Activated CD8-positive, alpha-beta memory T cell treated with anti-CD3 and anti-CD28 coated beads, Interleukin-2, amount 50 U/mL, for 1 hour (primary cell): Measurements from ENCODE around the gene PRG2.
A peak's percentile ranks its signal among the peaks of the same experiment; 100 is the strongest.

Experiments used
- DNase-seq: peaks from one replicate; pipeline ENCODE4 v3.0.0-alpha.2; 2020; ENCODE audit errors: extremely low read depth

PRG2 gene, protein sequence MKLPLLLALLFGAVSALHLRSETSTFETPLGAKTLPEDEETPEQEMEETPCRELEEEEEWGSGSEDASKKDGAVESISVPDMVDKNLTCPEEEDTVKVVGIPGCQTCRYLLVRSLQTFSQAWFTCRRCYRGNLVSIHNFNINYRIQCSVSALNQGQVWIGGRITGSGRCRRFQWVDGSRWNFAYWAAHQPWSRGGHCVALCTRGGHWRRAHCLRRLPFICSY

DNA sequence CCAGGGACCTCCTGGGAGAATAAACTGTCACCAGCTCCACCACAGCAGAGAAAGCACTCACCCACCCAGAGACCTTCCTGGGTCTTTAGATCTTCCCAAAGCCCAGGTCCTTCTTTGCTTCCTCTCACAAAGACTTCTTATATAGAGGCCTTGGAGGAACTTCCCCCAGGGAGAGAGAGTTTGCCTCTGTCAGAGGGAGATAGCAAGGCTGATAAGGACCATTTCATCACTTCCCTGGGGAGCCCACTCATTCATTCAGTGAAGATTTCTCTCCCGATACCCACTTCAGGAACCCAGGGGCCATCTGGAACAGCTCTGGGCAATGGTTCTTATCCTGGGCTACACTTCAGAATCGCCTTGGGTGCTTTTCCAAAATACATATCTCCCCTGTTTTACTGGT lies at the start of gene PRG2:
Gene PRG2, minus strand, starts transcription at position 116 of the 400 bp plus-strand sequence. CDS start 706 bp downstream, outside the sequence.
- no peak for DNase-seq

DNA sequence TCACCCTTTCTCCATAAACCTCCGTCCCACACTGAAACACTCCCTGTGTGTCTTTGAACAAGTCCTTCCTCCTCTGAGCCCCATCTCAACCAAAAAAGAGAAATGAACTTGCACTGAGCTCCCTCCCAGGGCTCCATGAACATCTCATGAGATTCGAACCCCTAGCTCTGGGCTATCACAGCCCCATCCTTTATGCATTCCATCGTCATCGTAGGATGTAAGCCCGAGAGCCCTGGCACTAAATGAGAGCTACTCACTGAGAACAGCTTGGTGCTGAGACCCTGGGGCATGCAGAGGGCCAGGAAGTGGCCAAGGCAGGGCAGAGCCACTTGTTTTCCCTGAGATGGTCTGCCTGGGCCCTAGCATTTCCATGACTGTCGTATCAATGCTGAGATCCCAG lies 49.3 kb upstream of the PRG2 start:
- DNase-seq, result no peak

DNA sequence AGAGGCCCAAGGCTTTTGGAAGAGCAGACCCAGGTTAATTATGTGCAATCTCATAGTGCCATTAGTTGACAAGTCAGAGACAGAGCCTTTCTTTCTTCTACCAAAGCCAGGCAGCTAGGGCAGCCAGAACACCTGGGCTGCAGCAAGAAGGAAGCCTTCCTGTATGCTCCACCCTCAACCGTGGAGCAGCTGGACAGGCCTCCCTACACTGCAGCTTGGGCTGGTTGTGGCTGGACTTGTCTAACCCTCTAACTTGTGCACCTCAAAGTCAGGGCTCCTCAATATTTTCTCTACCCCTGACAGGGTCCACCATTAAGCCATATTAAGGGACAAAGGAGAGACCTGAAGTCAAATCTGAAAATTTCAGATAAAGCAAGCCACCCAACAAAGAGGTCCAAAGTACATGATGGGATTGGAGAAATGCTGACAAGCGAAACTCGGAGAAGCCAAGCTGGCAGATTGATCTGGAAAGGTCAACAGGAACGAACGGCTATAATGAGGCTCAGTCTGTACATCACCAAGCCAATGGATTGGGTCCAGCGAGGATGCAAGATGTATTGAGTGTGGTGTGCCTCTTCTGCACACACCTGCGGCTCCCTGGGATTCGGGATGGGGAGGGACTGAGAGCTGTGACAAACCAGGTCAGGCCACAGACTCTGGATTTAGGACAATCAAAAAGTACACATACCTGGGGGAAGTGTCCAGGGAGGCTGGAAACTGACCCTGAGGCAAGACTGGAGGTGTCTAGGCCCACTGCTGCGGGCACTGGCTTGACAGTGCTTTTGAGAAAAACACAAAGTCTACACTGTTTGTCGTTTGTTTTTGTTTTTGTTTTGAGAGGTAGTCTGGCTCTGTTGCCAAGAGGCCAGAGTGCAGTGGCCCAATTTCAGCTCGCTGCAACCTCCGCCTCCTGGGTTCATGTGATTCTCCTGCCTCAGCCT lies 48.2 kb upstream of the PRG2 start:
- DNase-seq, result no peak

DNA sequence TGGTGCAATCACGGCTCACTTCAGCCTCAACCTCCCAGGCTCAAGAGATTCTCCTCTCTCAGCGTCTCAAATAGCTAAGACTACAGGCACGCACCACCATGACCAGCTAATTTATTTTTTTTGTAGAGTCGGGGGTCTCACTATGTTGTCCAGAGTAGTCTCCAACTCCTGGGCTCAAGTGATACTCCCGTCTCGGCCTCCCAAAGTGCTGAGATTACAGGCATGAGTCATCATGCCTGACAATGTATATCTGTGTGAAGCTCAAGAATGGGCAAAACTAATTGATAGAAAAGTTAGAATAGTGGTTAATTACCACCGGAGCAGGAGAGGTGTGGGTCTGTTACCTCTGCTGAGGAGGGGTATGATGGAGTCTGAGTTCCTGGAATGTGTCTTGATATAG lies 45.6 kb upstream of the PRG2 start:
- DNase-seq, result no peak

DNA sequence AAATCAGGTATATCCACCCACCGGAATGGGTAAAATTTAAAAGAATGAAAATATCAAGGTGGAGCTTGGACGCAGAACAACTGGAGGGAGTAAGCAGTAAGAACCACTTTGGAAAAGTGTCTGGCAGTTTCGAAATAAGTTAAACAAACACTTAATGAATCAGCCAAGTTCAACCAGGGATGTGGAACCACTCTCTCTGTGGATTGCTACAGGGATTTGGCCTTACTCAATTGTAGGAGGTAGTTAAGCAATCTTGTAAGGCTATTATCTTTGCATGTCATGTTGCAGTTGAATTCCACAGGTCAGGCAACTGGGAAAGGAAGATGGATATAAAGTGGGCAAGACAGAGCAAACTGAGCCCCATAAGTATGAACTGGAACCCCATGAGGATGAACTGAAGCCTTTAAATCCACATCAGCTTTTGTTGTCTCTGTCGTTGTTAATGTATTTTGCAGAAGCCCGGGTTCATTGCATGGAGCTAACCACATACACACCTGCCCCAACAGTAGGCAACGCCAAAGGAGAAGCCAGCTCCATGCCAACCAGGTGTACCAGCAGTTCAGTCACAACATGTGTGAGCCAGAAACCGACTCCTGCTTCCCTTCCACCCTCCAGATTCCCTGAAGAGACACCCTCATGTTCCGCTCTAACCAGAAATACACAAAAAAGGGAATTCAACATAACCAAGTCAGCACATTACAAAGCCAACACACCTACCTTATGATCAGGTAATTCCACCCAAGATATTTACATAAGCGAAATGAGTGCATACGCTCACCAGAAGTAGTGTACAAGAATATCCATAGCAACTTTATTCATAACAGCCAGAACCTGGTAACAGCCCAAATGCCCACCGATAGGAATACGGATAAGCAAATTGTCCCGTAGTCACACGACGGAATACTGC lies 44.4 kb upstream of the PRG2 start:
- DNase-seq, result no peak

DNA sequence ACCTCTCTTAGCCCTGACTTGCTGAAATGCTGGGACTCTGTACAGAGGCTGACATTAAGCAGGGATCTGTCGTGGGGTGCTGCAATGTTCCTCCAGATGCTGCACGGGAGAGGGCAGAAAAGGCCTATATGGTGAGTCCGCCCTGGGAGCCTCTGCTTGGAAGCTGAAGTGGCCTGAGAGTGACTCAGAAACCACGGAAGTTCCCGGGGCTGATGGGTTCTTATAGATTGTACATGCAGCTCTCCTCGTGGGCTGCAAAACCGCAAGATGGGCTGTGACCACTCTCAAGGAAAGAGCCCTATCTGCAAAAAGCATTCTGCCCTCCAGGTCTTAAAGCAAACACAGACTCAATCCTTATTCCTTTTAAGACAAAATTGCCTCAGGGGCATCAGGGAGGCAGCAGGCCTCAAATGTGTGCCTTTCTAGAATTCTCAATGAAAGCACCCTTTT lies 42.3 kb upstream of the PRG2 start:
- no peak for DNase-seq

DNA sequence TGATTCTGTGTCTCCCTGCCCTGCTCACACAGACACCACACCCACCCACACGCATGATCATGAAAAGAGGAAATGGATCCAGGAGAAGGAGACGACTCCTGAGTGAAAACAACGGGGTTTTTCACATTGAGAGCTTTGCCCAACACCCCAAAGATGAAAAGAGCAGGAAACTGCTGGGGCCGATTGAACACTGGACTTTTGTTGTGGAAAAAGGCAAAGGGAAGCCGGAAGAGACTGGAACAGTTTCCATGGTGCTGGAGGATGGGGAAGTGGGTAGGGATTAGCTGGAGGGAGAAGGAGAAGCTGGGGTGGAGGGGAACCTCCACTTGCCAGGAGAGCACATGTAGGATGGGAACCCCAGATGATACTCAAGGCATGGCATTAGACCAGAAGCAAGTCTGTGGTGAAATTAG lies 41.7 kb upstream of the PRG2 start:
- no peak for DNase-seq

DNA sequence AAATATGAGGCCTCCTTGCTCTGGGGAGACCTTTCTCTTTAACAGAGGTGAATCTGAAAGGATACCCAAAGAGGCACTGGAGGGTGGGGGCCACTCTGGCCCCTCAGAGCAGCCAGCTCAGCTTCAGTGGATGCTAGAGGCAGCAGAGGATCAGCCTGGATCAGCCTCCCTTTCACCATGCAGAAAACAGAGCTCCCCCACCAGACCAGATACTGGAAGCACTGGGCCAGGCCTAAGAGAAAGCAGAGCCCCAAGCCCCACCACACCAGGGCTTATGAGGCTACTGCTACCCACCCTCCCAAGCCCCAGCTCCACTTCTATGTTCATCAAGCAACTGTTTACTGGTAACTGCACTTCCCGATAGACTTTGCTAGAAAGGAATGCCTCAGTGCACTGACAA lies 40.5 kb upstream of the PRG2 start:
- DNase-seq, result no peak

DNA sequence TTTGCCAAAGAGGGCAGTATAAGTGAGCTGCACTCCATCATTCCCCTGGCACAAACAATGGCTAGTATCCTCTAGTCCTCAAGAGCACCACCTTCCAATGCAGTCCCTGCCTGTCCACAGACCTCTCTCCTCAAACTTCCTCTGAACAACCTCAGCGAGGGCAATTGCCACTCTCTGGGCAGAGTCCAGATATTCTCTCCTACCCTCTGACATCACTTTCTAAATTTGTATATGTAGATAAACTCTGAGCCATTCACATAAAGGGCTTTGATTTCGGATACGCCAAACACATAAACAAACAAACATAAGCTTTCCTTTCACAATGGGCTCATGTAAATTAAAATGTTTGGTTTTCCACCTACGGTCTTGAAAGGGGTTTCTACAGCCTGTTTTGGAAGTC lies 39.5 kb upstream of the PRG2 start:
- DNase-seq, result no peak

DNA sequence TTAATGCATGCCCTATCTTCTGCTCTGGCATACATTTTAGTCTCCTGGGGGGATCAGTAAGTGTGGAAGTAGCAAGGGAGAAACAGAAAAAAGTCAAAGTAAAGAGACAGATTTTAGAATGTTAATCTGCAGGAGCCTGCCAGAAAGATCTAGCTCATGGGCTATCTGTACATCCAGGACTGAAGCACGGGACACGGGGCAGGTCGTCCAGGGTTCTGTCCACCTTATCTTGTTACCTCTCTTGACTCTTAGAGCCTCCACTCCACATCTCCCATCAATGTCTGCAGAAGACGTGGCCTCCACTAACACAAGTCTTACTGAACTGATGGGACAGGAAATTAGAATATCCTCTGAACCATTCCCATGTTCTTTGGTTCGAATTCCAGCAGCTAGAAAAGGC lies 38.2 kb upstream of the PRG2 start:
- no peak for DNase-seq

DNA sequence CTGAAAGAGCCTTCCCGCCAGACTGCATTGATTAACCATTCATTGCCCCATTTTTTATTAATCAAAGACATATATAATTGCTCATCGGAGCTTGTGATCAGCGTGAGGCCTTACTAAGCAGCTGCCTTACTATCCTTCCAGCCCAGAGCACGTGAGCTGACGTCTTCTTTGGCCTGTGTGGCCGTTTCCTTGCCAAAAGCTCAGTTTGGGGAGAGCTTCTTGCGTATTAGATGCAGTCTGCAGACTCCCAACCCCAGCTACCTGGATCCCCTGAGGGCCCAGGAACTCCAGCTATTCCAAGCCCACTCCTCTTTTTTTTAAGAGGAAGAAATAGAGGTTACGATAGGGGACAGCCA lies 37.3 kb upstream of the PRG2 start:
- no peak for DNase-seq

DNA sequence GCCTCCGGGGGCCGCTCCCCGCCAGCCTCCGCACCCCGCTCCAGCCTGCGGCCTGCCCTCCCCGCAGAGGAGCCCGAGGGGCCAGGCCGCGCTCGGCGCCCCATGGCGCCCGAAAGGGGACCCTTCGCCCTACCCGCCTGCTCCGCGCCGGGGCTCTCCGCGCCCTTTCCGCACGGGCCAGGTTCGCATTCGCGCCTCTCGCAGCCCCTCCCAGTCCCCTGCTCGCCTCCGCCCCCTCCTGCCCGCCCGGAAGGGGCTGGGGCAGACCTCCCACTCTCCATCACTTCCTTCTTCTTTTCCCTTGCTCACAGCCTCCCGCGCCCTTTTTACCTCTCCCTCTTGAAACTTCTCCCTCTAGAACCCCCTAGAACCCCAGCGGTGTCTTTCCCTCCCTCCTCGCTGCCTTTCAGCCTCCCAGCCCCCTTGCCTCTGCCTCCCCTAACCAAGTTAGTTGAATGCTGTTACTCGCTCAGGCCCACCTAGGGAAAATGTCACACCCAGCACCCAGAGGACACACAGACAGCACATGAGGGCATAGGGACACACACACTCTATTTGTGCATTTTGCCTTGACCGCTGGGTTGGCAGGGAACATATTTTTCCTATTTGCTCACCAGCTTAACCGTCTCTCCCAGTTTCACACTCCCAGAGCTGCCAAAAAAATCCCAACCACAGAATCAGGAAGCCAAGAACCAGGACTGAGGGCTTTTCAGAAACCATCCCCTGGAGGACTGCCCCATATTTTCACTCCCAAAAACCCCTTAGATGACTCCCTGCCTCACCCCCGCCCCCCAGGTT lies 36.7 kb upstream of the PRG2 start, which contains the start of gene SLC43A3:
Gene SLC43A3, minus strand, starts transcription at position 193 of the 798 bp plus-strand sequence. CDS start 949 bp downstream, outside the sequence.
- no peak for DNase-seq

DNA sequence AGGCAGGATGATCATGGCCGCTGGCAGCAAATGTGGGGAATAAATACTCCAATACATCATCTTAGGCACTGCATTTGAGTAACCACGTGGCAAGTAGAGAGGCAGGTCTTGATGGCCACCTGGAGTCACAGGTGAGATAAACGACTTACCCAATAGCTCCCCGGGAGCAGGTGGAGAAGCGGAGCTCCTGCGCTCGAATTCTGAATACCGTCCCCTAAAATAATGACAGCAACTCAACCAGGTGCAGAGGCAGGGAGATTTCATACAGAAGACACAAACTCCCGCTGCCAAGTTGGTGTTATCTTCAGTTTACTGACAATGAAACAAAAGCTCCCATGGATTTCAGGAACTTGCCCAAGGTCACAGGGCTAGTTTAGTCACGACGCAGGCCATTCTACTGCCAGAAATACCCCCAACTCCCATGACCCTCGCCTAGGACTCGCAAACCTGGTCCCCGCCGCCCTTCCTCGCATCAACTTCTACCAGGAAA lies 36.0 kb upstream of the PRG2 start:
- no peak for DNase-seq

DNA sequence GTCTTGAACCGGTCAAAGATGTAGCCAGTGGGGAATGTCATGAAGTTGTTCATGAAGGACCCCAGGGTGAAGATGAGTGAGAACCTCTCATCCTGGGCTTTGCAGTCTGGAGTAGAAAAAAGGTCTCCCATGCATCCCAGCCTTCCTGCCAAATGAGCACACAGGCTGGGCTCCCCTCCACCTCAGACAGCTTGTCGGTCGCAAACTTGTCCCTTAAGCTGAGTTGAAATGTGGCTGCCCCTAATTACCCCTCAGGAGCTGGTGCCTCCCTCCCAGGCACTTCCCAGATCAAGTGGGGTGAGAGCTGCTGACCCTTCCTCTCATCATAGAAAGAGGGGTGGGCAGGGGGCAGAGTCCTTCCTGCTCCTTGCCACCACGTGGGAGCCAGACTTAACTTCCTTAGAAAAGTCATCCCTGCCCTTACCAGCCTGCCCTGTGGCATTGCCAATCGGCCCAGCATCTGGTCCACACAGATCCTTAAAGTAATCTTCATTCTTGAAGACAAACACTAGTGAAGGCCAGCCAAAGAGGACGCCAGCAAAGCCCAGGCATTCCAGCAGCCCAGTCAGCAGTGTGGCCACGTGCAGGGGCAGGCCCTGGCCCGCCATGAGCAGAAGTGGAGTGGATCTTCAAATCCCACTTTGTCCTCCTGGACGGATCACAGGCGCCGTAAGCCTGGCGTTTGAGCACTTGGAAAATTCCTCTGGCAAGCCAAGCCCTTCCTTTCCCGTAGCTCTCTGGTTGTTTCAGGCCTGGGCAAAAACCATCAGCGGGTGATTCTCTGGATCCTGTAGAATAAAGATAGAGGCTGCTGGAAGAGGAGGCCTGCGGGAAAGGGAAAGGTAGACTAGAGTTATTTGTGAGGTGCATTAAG lies 35.4 kb upstream of the PRG2 start:
- DNase-seq, result no peak

DNA sequence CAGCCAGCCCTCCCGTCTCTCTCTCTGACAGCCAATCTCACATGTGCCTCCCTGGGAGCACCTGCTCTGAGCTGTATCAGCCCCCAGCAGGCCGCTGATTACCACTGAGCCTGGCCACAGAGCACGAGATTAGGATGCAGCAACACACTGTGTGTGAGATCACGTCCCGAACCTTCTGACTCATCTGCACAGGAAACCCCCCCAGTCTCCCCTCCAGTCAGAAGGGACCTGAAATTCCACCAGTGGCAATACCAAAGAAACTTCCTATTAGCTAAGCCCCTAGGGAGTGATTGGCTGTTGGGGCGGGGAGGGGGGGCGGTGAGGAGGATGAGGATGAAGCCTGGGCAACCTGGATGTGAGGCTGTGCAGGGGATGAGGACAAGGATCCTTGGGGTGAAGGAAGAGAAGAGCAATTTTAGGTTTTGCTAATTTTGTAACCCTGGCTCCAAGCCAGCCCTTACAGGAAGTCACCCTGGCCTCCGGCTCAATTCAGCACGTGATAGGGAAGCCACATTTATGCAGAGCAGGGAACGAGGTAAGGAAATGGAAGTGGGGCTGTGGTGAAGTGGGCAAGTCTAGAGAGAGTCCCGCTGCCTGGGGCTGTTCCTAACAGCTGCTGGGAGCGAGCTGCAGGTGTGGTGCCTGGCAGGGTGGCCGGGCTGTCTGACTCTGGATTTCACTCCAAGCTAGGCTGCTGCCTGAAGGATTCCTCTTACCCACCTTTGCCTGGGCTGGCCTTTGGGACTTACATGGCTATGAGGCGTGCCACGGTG lies 34.5 kb upstream of the PRG2 start:
- DNase-seq, result peak; percentile 71

DNA sequence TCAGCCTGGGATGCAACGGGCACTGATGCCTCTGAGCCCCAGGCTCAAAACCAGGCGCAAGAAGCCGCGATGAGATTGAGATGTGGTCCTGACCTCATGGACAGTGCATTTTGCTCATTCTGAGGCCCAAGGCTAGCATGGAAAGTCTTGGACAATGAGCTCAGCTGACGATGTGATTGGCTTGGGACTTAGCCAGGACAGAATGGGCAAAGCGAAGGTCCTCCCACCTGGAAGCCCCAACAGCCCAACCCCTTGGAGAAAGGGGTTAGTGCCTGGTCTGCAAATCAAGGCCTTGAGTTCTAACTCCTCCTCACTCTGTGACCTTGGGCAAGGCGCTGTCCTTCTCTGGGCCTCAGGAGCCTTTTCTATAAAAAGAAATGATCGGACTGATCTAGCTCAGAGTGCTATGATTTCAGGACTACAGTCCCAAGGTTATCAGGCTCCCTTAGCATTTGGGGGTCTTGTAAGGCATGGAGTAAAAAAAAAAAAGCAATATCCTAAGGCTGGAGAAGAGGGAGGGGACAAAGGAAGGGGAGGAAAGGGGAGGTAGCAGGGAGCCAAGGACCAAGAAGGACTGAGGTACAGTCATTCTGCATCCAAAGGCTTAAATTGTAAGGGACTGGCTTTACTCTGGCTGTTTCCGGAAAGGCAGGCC lies 33.8 kb upstream of the PRG2 start:
- no peak for DNase-seq

DNA sequence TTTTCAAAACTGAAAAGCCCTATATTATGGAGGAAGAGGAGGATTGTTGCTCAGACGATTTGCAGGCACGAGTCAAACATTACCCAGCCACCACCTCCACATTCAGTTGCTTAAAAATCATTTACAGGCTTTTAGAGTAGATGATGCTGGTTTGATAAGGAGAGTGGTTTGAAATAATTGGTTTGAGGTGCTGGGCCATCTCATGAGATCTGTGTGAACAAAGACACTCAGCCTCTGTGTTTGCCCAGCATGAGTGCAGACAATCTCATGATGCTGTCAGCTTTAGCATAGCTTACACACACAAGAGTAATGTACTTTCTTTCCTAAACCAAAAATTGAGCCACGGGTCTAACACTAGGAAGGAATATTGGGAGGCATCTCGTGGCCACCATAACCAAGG lies 32.2 kb upstream of the PRG2 start:
- DNase-seq, result no peak

DNA sequence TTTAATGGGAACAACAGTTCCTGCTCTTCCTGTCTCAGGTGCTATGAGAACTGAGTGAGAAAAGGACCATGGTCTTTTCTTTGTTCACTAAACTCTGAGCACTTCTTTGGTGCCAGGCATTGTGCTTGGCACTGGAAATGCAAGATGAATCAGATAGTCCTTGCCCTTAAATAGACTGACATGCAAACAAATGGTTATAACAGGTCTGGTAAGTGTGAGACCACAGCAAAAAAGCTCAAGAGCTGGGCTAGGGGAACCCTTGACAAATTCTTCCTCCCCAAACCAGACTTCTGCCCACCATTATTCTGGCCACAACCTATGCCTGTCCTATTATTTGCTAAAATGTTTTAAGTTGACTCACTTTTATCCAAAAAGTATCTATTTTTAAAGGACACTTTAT lies 31.4 kb upstream of the PRG2 start:
- DNase-seq, result no peak

DNA sequence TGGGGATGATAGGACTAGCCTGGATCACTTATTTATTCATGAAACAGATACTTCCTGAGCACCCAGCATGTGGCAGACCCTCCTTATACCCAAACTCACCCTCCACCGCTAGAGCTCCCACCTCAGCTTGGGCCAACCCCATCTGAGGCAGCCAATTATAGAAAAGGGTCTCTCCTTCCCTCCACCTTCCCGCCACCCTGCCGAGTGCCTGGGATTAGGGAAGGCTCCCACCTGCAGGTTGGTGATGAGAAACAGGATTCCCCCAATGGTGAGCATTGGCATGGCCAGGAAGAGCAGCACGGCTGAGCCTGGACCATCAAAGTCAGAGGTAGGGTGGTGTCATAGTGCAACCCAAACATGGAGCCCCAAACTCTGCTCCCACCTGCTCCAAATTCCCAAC lies 30.6 kb upstream of the PRG2 start:
- no peak for DNase-seq
